Activated gamma-delta T cell (primary cell): ENCODE measurements around the gene PKHD1.
"Not testable (repeated sequence)": the region's sequence is repeated elsewhere in the genome, so short reads cannot be mapped to it uniquely, and the experiment has no call there.

Experiments
- DNase-seq: peaks from one replicate; lab custom pipeline; 2025; lab: John Stamatoyannopoulos, UW

Gene PKHD1

DNA sequence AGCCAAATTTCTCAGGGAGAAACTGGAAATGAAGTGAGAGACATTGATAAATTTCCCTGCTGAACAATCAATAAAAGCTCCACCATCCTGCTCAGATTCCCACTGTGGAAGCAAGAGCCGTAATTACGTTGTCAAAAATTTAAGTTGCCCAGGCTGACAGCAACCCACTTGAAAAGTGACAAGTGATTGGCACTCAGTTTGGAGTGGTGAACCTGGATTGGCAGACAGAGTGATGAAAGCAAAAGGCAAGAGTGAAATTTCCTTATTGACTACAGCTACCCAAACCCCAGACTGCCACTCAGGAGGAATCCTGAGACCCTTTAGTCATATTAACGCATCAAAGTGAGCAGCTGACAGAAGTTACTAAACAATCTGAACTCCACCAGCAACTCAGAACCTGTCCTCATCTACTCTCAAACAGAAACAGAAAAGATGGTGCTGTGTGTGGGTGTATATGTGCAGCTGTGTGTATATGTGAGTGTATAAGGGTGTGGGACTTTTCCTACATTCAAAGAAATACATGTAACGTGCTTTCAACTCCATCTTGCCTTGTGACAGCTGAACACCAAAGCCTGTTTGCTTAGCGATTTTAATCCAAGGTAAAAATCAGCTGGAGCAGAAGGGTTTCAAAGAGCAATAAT is 157.4 kb downstream of the PKHD1 start:
- no peak for DNase-seq

DNA sequence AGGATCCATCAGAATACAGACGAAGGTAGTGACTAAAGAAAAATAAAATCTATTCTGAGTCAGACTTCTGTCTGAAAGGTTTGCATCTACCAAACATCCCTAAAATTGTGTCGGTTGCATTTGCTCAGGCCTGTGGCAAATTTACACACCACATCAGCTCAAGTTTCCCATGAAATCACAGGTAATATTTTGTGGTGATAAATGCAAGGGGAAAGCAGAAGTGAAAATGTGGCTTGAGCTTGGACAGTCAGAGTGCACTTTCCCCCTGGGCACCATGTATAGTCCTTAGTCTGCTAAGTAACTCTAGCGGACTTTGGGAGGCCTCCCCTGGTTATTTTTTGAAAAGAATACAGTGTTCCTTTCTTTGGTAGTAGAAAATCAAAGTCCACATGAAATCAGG is 159.1 kb downstream of the PKHD1 start:
- DNase-seq = no peak

DNA sequence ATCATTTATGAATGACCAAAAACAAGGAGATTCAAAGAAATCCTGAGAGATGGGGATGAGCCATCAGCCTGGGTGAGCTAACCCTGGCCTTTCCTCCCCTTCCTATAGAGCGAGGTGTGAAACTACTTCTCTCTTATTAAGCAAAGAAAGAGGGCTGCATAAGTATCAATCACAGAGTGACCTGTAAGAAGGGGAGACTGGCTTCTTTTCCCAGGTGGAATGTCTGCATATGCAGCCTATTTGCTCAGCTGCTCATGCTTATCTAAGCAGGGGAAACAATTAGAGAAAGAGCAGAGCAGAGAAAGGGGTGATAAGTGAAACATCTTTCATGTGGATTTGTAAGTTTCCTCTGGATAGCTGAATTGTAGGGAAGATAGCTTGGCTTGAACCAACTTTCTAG is 160.0 kb downstream of the PKHD1 start:
- DNase-seq = no peak

DNA sequence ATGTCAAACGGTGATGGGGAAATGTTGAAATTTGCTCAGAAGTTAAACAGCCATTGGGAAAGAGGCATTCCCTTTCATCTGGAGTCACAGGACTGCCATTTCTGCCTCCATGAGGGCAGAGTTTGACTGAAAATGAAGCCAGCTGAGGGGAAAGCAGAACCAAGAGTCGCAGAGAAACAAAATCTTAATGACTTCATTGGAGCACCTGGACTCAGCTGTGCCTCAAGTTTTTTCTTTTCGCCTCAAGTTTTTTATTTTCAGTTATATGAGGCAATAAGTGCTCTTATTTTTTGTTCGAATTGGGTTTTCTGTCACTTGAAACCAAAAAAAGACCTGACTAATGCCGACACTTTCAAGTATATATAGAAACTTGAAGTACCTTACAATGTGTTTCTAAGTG is 161.3 kb downstream of the PKHD1 start:
- DNase-seq = no peak

DNA sequence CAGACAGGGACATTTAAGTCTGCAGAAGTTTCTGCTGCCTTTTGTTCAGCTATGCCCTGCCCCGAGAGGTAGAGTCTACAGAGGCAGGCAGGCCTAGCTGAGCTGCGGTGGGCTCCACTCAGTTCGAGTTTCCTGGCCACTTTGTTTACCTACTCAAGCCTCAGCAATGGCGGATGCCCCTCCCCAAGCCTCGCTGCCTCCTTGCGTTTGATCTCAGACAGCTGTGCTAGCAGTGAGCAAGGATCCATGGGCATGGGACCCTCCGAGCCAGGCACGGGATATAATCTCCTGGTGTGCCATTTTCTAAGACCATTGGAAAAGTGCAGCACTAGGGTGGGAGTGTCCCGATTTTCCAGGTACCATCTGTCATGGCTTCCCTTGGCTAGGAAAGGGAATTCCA is 164.9 kb downstream of the PKHD1 start:
- not testable (repeated sequence) for DNase-seq

DNA sequence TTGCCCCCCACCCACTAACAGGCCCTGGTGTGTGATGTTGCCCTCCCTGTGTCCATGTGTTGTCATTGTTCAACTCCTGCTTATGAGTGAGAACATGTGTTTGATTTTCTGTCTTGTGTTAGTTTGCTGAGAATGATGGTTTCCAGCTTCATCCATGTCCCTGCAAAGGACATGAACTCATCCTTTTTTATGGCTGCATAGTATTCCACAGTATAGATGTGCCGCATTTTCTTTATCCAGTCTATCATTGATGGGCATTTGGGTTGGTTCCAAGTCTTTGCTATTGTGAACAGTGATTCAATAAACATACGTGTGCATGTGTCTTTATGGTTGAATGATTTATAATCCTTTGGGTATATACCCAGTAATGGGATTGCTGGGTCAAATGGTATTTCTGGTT is 169.1 kb downstream of the PKHD1 start:
- not testable (repeated sequence) for DNase-seq

DNA sequence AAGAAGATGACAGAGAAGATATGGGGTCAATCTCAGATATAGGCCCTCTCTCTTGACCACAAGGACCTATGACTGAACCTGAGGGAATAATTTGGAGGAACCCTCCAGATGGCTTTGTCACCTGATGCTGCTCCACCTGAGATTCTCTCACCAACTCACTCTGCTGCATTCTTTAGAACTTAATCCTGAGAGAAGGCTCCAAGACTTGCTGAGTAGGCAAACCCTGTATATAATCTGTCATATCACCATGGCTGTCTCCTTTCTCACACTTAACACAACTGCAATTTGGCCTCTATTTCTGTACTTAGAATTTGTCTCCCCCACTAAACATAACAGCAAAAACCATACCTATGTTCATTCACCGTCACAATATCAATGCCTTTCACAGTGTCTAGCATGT is 172.3 kb downstream of the PKHD1 start:
- no peak for DNase-seq

DNA sequence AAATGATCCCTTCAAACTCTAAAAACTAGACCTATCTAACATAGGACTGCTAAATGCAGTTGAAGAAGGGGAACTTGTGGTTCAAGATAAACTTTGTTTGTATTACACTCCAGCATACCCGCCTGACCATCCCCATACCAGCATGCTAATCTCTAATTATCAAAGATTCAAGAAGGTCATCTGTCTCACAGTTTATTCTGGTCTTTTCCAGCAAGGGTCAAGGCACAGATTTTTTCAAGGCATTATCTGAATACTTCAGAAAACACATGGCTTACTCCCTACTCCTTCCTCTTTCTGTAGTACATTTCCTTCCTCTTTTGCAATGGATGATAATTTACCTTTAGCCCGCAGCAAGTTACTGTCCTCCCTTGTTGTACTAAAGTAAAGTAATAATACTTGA is 174.1 kb downstream of the PKHD1 start:
- DNase-seq = no peak

DNA sequence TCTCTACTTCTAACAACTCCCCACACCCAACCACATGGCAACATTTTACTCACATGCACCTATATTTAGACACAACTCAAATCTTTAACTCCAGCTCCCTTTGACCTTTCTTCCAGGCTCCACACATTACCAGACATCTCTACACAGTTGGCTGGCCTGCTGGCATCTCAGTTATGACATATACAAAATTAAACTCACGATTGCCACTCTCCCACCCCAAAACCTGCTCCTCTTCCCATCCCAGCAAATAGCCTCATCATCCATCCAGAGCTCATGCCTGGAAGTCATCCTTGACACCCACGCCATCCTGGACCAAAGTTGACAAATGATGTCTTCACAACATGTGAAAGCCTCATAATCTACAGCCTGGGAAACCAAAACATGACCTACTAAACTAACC is 176.6 kb downstream of the PKHD1 start:
- DNase-seq = no peak

DNA sequence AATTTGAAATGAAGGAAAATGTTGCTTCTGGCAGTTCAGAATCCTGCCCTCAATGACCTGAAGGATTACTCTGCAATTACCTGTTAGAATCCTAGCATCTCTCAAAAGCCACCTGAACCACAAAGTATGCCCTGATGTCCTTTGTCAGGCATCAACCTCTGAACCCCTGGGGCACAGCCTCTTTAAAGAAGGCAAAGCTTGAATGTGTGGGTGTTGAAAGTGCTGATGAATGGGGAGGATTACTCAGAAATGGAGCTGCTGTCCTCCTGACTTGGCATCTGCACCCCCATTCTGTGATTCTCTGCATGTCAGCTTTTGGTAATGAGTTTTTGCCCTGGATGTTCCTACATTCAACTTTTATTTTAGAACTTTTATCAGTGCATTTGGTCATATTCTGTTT is 179.2 kb downstream of the PKHD1 start:
- no peak for DNase-seq

DNA sequence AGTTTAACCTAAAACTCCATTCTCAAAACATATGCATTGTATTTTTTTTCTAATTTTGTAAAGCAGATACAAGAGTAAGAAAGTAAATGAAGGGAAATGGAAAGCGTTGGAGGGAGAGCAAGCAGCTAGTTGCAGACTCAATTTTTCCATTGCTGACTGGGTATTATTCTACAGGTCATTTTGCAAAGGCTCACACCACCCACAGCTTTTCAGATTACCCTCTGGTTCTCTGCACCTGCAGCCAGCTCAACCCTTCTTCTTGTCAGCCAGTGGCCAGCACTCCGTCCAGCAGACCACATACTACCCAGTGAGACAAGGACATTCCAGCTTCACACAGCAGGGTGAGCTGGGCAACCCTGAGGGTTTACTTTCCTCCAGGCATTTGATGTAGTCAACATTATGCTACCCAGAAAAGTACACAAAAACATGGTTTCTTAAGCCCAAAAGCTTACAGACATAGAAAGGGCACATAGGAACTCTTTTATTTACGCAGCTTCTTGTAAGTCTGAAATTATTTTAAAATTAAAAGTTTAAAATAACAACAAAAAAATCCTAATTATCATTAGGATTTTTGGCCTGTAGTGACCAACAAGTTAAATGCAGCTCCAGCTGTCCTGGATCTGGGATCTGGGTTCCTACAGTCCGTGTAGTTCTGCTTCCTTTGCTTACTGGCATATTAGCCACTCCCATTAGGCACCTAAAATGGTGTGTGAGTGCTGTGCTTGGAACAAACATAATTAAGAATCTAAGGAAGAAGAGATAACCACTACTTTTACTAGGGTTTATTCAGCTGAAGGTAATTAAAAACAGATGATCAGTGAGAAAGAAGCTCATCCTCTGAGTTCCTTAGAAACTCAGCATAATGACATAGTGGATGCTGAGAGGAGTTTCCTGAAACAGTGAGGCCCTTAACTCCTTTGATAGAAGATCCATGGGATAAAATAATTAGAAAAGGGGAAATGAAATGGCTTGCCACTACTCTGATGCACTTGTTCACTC is 185.3 kb downstream of the PKHD1 start:
- no peak for DNase-seq

DNA sequence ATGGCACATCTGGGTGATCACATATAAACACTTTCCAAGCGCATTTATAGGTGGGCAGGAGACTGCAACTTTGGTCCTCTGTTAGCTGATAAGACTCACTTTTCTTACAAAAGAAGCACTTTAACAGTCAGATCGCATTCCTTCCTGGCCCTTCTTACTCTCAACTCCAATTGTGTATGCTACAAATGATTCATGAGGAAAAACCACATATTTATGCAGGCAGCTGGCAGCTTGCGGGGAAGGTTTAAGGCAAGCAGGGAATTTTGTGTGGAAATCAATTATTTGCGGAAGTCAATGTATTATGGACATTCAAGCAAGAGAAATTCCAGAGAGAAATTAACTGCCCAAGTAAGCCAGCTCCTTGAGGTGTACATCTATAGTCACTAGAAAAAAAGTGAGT is 194.0 kb downstream of the PKHD1 start:
- no peak for DNase-seq

DNA sequence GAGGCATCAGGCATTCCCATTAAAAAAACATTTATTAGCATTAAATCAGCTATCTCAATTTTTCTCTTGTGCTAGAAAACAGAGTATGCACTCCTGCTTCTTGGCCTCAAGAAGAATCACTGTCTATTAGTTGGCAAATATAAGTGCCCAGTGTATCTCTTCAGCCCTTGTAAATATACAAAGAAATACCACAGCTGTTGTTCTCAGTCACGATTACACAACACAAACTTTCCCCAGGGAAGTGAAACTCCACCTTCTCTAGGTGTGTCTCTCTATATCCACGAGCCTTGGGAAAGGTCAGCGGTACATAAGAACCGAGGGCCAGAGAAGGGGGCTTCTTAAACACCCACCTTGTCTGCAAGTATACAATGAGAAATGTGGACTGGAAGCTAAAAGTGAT is 194.7 kb downstream of the PKHD1 start:
- DNase-seq = no peak

DNA sequence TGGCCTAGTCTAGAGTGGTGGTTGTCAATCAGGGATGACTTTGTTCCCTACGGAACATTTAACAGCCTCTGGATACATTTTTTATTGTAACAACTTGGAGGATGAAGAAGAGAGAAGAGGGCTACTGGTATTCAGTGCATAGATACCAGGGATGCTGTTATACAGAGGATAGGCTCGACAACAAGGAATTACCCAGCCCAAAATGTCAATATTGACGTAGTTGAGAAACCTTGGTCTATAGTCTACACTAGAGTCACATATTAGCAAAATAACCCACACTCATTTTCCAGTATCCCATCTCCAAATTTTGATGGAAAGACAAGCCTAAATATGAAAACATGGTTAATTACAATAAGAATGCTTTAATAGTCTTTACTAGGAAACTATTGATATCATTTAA is 195.1 kb downstream of the PKHD1 start:
- DNase-seq = no peak

DNA sequence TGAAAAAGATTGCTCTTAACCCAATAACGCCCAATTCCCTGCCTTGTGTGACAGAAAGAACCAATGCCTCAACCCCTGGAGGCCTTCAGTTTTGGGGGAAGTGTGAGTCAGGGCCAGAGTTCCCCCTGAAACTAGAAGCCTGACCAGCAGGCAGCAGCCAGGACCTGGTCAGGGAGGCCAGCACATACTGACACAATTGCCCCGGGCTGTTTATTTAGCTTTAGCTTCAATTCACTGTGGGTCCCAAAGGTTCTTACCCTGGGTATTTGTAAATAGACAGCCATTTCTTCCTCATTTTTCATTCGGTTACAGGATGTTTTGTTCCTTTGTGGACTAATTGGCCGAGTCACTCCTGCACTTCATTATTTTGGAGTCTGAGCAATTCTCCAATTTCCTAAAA is 195.6 kb downstream of the PKHD1 start:
- DNase-seq = no peak

DNA sequence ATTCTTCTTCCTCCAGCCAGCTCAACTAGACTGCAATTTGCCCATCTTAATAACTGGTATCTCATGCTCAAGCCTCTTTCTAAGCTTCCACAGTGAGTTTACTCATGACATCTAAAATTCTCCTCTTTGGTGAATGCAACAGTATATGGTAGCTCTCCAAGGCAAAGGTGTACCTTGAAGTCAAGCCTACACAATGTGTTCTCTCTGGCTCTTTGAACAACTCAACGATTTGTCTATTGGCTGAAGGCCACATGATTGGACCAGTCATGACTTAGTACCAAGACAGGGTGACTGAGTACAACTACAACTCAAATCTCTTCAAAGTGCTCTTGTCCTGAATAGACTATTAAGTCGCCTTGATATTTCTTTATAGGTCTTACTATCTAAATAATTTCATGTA is 199.6 kb downstream of the PKHD1 start:
- DNase-seq = no peak

DNA sequence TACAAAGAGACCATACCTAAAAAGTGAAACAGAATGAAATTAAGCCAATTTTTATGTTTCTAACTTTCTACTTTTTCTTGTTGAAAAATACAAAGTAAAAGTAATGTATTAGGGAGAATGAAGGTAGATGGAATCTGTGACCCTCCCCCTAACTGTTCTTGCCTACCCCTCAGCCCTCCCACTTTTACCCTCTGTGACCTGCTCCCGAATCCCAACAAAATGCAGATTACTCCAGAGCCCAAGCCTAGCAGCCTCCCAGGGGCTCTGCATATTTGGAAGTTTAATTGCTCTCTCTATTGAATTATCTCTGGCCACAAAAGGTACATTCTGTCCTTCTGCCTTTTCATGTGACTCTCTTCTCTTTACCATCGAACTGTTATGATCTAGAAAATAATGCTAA is 201.5 kb downstream of the PKHD1 start:
- no peak for DNase-seq

DNA sequence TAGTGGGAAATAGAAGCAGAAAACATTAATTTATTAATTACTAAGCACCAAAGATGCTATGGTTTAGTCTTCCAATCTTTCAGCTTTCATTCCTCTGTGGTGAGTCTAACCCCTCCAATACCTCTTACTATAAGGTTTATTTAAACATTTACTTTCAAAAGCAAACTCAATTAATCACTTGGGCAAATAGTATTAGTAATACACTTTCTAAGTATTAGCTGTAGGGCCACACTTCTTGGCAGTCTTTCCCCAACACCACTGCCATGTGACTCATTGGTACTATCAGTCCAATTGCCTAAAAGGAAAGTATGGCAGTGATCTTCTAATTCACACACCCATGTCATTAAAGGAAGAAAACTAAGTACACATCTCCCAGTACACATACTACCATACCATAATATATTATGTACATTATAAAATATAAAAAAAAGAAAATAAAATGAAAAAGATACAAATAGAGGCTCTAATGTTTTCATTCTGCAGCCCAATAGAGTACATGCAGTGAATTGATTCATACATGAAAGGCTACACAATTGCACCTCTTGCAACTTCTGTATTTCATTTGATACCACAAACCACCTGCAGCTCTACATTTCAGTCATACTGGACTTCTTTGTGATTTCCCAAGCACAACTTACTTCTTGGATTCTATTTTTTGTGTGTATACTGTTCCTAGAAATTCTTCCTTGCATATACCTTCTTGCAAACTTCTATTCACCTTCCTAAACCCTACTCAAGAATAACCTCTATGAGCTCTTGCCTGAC is 218.6 kb downstream of the PKHD1 start:
- DNase-seq = no peak

DNA sequence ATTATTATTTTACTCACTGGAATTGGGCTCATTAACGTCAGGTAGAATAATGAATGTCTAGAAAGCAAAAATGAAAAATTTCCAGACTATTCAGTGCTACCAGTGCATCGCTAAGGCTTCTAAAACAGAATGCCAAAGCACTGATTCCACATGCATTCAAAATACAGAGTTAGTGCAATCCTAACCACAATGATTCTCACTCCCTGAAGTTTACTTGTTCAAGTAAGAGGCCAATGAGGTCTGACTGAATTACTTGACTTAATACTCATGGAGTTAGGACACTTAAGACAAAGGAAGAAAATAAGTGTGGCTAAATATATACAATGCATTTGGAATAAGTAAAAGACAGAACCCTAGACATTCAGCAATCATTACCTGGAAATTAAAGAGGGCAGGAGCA is 220.5 kb downstream of the PKHD1 start:
- no peak for DNase-seq

DNA sequence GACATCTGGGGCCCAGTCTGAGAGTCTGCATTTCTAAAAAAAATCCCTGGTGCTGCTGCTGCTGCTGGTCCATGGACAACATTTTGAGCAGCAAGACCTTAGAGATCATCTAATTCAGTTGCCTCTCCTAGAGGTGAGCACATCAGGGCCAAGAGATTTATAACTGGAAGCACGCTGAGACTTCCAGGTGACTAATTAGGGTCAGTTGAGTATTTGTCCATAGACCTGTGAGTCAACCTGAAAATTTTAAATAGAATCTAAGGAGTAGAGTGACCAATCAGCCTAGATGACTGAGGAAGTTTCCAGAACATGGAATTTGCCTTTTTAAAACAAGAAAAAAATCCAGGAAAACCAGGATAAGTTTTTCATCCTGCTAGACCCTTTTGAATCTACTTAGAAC is 221.4 kb downstream of the PKHD1 start:
- no peak for DNase-seq

DNA sequence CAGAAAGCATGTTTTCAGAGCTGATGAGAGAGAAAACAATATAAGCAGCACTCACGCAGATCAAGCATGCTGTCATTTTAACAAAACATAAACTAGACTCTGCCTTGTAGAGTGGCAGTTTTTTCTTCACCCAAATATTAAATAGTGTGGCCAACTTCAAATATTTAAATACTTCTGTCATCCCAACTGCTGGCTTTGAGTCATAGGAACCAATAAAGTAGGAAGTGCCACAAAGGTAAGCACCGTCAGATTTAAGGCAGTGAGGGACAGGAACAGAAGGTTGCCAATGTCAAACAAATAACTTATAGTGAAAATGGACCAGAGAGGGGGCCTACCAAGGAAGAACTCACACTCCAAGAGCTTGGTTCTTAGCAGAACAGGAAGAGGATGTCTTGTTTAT is 222.2 kb downstream of the PKHD1 start:
- DNase-seq = no peak

DNA sequence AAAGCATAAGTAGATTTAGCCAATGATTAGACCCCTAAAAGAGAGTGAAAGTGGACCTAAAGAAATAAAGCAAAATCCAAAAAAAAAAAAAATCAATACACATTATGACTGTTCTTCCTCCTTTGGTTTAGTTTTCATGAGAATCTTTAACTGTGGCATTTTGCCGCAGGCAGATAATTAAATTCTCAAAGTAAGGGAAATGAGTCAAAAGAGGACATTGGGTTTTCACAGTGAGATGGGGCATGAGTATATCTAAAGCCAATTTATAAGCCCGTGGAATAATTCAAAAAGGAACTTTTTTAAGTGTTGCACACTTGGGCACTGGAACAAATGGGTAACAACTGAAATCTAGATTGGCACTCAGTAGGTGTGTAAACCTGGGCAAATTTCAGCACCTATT is 230.3 kb downstream of the PKHD1 start:
- no peak for DNase-seq

DNA sequence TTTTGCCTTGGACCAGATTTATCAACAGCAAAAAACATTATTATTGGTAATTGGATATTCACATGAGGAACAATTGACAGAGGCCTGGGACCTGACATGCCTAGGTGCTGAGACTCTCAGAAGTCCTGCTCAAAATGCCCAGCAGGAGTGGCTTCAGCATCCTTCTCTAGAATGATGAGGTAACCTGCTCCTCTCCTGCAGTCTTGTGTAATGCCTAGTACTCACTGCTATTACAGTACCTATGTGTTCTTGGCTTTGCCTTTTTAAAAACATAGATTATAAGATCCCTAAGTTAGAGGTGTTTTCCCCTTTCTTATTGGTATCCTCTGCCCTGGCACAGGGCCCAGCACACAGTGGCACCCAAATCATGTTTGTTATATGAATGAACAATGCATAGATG is 230.9 kb downstream of the PKHD1 start:
- no peak for DNase-seq
